ENCODE measurements around the gene NYAP2.

NYAP2 gene

GRCh38 chr2:225422145-225422544 lies 22.6 kb downstream of the NYAP2 start:
- no peak for TF ChIP-seq CTCF (IDR thresholded peaks at IDR 0.05; ENCODE audit: control insufficient read depth, extremely low read depth, insufficient read depth)
- DNase-seq (ENCODE audit: low read depth): no peak
- H3K4me3 ChIP-seq (ENCODE audit: low read depth, low read length): no peak overlapping the region

GRCh38 chr2:225425284-225425683 lies 25.8 kb downstream of the NYAP2 start:
- DNase-seq (ENCODE audit: low read depth): no peak
- no peak overlapping the region for H3K4me3 ChIP-seq (ENCODE audit: low read depth, low read length)
- no peak for TF ChIP-seq CTCF (IDR thresholded peaks at IDR 0.05; ENCODE audit: control insufficient read depth, extremely low read depth, insufficient read depth)

- H3K4me3 ChIP-seq (ENCODE audit: low read depth, low read length): no peak overlapping the region
- no peak for TF ChIP-seq CTCF (IDR thresholded peaks at IDR 0.05; ENCODE audit: control insufficient read depth, extremely low read depth, insufficient read depth)
- DNase-seq (ENCODE audit: low read depth): no peak
Measured at GRCh38 chr2:225428360-225428759, 28.9 kb downstream of the NYAP2 start.

GRCh38 chr2:225429717-225430116 lies 30.2 kb downstream of the NYAP2 start:
- H3K4me3 ChIP-seq (ENCODE audit: low read depth, low read length): no peak overlapping the region
- TF ChIP-seq CTCF (IDR thresholded peaks at IDR 0.05; ENCODE audit: control insufficient read depth, extremely low read depth, insufficient read depth): no peak
- DNase-seq (ENCODE audit: low read depth): peak; percentile 19

GRCh38 chr2:225431105-225431863 lies 31.8 kb downstream of the NYAP2 start:
- TF ChIP-seq CTCF (IDR thresholded peaks at IDR 0.05; ENCODE audit: control insufficient read depth, extremely low read depth, insufficient read depth): no peak
- no peak overlapping the region for H3K4me3 ChIP-seq (ENCODE audit: low read depth, low read length)
- no peak for DNase-seq (ENCODE audit: low read depth)

- DNase-seq (ENCODE audit: low read depth): no peak
- no peak for TF ChIP-seq CTCF (IDR thresholded peaks at IDR 0.05; ENCODE audit: control insufficient read depth, extremely low read depth, insufficient read depth)
Measured at GRCh38 chr2:225434014-225434413, 34.5 kb downstream of the NYAP2 start.

GRCh38 chr2:225437319-225437718 lies 37.8 kb downstream of the NYAP2 start:
- DNase-seq (ENCODE audit: low read depth): no peak
- no peak overlapping the region for H3K4me3 ChIP-seq (ENCODE audit: low read depth, low read length)
- no peak for TF ChIP-seq CTCF (IDR thresholded peaks at IDR 0.05; ENCODE audit: control insufficient read depth, extremely low read depth, insufficient read depth)

More at GRCh38 chr2:225434014-225434413, 34.5 kb downstream of the NYAP2 start:
- H3K4me3 ChIP-seq (ENCODE audit: low read depth, low read length): no peak overlapping the region
